RKO (cell line): Measurements from ENCODE around the gene TIMM23B.
"Not testable (repeated sequence)": the region's sequence is repeated elsewhere in the genome, so short reads cannot be mapped to it uniquely, and the experiment has no call there.

ENCODE experiments used
- DNase-seq: peaks from one replicate; pipeline ENCODE4 v3.0.0-alpha.2; 2016; ENCODE audit warnings: low spot score

Gene TIMM23B

GRCh38 chr10:49977756-49978155 lies 35.9 kb downstream of the TIMM23B start:
- not testable (repeated sequence) for DNase-seq

GRCh38 chr10:49987207-49987606 lies 45.4 kb downstream of the TIMM23B start:
- DNase-seq: not testable (repeated sequence)

GRCh38 chr10:49988376-49988775 lies 46.5 kb downstream of the TIMM23B start, which contains the start of gene AGAP6:
Gene AGAP6 (plus strand): TSS chr10:49988406. CDS start chr10:49988716, 310 bp downstream.
- not testable (repeated sequence) for DNase-seq

- not testable (repeated sequence) for DNase-seq
These were observed 53.5 kb downstream of the TIMM23B start for GRCh38 chr10:49995321-49995720.

- not testable (repeated sequence) for DNase-seq
These were observed 72.2 kb downstream of the TIMM23B start for GRCh38 chr10:50014024-50014423.

- not testable (repeated sequence) for DNase-seq
These were observed 73.9 kb downstream of the TIMM23B start for GRCh38 chr10:50015596-50016220.

- not testable (repeated sequence) for DNase-seq
These were observed 75.1 kb downstream of the TIMM23B start for GRCh38 chr10:50016926-50017325.

- DNase-seq: not testable (repeated sequence)
These were observed 75.8 kb downstream of the TIMM23B start for GRCh38 chr10:50017646-50018045.

- not testable (repeated sequence) for DNase-seq
These were observed 77.4 kb downstream of the TIMM23B start for GRCh38 chr10:50019279-50019678.

- not testable (repeated sequence) for DNase-seq
These were observed 78.7 kb downstream of the TIMM23B start for GRCh38 chr10:50020451-50021024.

- no peak for DNase-seq
These were observed 79.8 kb downstream of the TIMM23B start for GRCh38 chr10:50021646-50022045.
